ENCODE measurements around the gene BIRC6. TPM values are rescaled to one million over a fixed set of nuclear protein-coding genes. Genes with fewer than 3 reads are reported as not detected.

The BIRC6 gene
- polyA plus RNA-seq (2012; ENCODE audit: insufficient read length, low read depth) = 18.4 TPM

- peak; percentile 79 for TF ChIP-seq TAF1 (IDR thresholded peaks at IDR 0.05; ENCODE audit: borderline replicate concordance, insufficient read depth, low read length)
- TF ChIP-seq FOXP2 (optimal IDR thresholded peaks at IDR 0.05; ENCODE audit: borderline replicate concordance, extremely low read depth, extremely low read length, insufficient read depth) = peak; percentile 80
- peak; percentile 88 for TF ChIP-seq POLR2AphosphoS5 (IDR thresholded peaks at IDR 0.05; ENCODE audit: low read depth, low read length)
- peak; percentile 19 to 30; a peak in 1 of 4 replicates for TF ChIP-seq REST (IDR thresholded peaks at IDR 0.05; ENCODE audit: insufficient read depth in 1 of 2, low read depth in 2 of 2, low read length in 2 of 2)
- TF ChIP-seq SIN3A (IDR thresholded peaks at IDR 0.05; ENCODE audit: borderline replicate concordance, insufficient read depth, low read length) = 0 out of 2 replicates have a peak, but pooled peaks have one; percentile 31
Measured at GRCh38 chr2:32356681-32357317, at the start of gene BIRC6. BIRC6 (plus strand) TSS chr2:32357023; CDS start chr2:32357162, 139 bp downstream.

GRCh38 chr2:32310577-32310976, 46.2 kb upstream of the BIRC6 start:
- no peak for TF ChIP-seq TAF1 (IDR thresholded peaks at IDR 0.05; ENCODE audit: borderline replicate concordance, insufficient read depth, low read length)
- TF ChIP-seq REST (IDR thresholded peaks at IDR 0.05; ENCODE audit: insufficient read depth in 1 of 2, low read depth in 2 of 2, low read length in 2 of 2) = no peak
- TF ChIP-seq FOXP2 (optimal IDR thresholded peaks at IDR 0.05; ENCODE audit: borderline replicate concordance, extremely low read depth, extremely low read length, insufficient read depth) = no peak
- no peak for TF ChIP-seq SIN3A (IDR thresholded peaks at IDR 0.05; ENCODE audit: borderline replicate concordance, insufficient read depth, low read length)
- no peak for TF ChIP-seq POLR2AphosphoS5 (IDR thresholded peaks at IDR 0.05; ENCODE audit: low read depth, low read length)

- TF ChIP-seq REST (IDR thresholded peaks at IDR 0.05; ENCODE audit: insufficient read depth in 1 of 2, low read depth in 2 of 2, low read length in 2 of 2) (no peak), FOXP2 (optimal IDR thresholded peaks at IDR 0.05; ENCODE audit: borderline replicate concordance, extremely low read depth, extremely low read length, insufficient read depth) (no peak), POLR2AphosphoS5 (IDR thresholded peaks at IDR 0.05; ENCODE audit: low read depth, low read length) (no peak), TAF1 (IDR thresholded peaks at IDR 0.05; ENCODE audit: borderline replicate concordance, insufficient read depth, low read length) (no peak), SIN3A (IDR thresholded peaks at IDR 0.05; ENCODE audit: borderline replicate concordance, insufficient read depth, low read length) (no peak)
Measured at GRCh38 chr2:32314886-32315285, 41.9 kb upstream of the BIRC6 start.

- TF ChIP-seq SIN3A (IDR thresholded peaks at IDR 0.05; ENCODE audit: borderline replicate concordance, insufficient read depth, low read length) = no peak
- TF ChIP-seq REST (IDR thresholded peaks at IDR 0.05; ENCODE audit: insufficient read depth in 1 of 2, low read depth in 2 of 2, low read length in 2 of 2) = no peak
- no peak for TF ChIP-seq POLR2AphosphoS5 (IDR thresholded peaks at IDR 0.05; ENCODE audit: low read depth, low read length)
- TF ChIP-seq FOXP2 (optimal IDR thresholded peaks at IDR 0.05; ENCODE audit: borderline replicate concordance, extremely low read depth, extremely low read length, insufficient read depth) = no peak
Measured at GRCh38 chr2:32330136-32330535, 26.7 kb upstream of the BIRC6 start.
